C4-2B (cell line): ENCODE data around the gene NR3C2.

Source experiments
- CTCF ChIP-seq: fragments of 450-650 bp; conservative IDR thresholded peaks from 2 replicates; pipeline ENCODE4 v1.5.1; 2017; ENCODE audit warnings: mild to moderate bottlenecking
- ZFX ChIP-seq: fragments of 450-650 bp; IDR thresholded peaks from 2 replicates; pipeline ENCODE4 v1.6.1; 2017

GRCh38 chr4:148263127-148263526 is 179.1 kb downstream of the NR3C2 start:
- no peak for TF ChIP-seq CTCF
- no peak for TF ChIP-seq ZFX
